Caco-2 (cell line): ENCODE data around the gene ARHGAP9. TPM values are rescaled to one million over a fixed set of nuclear protein-coding genes. Genes with fewer than 3 reads are reported as not detected.

Experiments used
- BruUV-seq: library from RNA; stranded (reverse); fragments of 400-500 nt; replicated peaks from 2 replicates; lab custom pipeline; 2021; lab: Mats Ljungman, UMichigan
- CTCF ChIA-PET: fragments of 300-600 bp; sonication (Branson Sonifier 250); formaldehyde crosslinking; loops from one replicate; lab custom pipeline; 2022; ENCODE audit warnings: antibody characterized with exemption; lab: Charles Lee
- POLR2A ChIA-PET: fragments of 300-600 bp; sonication (Branson Sonifier 250); formaldehyde crosslinking; loops from one replicate; lab custom pipeline; 2022; ENCODE audit warnings: antibody characterized with exemption; lab: Charles Lee
- DNase-seq, 2 experiments: peaks; one replicate each; pipeline versions ENCODE4 v3.0.0 to v3.0.0-alpha.2; 2020 to 2022
- H3K27me3 ChIP-seq: replicated peaks from 2 replicates; pipeline ENCODE4 v1.6.0; 2011; ENCODE audit warnings: low read length; ENCODE audit not compliant: control insufficient read depth, insufficient read depth
- H3K36me3 ChIP-seq: 2 replicates; pipeline ENCODE4 v1.5.1; 2011; ENCODE audit warnings: low read length; ENCODE audit not compliant: control insufficient read depth, insufficient read depth
- H3K4me1 ChIP-seq: fragments of 250-450 bp; sonication (Bioruptor Pico); 2 replicates; pipeline ENCODE4 v1.5.1; 2020; ENCODE audit warnings: mild to moderate bottlenecking
- H3K4me3 ChIP-seq: 2 replicates; pipeline ENCODE4 v1.5.1; 2011; ENCODE audit warnings: low read depth, mild to moderate bottlenecking, control low read depth, low read length
- H3K9me3 ChIP-seq: fragments of 250-450 bp; sonication (Bioruptor Pico); 2 replicates; pipeline ENCODE4 v1.5.1; 2020; ENCODE audit warnings: mild to moderate bottlenecking, moderate library complexity
- H3K27ac Mint-ChIP-seq: one replicate; pipeline ENCODE4 v1.8.0; 2022; ENCODE audit warnings: mixed read lengths; ENCODE audit not compliant: unreplicated experiment
- H3K27me3 Mint-ChIP-seq: one replicate; pipeline ENCODE4 v1.8.0; 2022; ENCODE audit warnings: mixed read lengths; ENCODE audit not compliant: insufficient read depth, unreplicated experiment
- H3K36me3 Mint-ChIP-seq: one replicate; pipeline ENCODE4 v1.8.0; 2022; ENCODE audit warnings: mild to moderate bottlenecking, mixed read lengths; ENCODE audit not compliant: insufficient read depth, unreplicated experiment
- H3K4me1 Mint-ChIP-seq: one replicate; pipeline ENCODE4 v1.8.0; 2022; ENCODE audit warnings: low read depth, mixed read lengths; ENCODE audit not compliant: unreplicated experiment
- H3K4me3 Mint-ChIP-seq: one replicate; pipeline ENCODE4 v1.8.0; 2022; ENCODE audit warnings: mild to moderate bottlenecking, moderate library complexity, mixed read lengths; ENCODE audit not compliant: unreplicated experiment
- H3K9me3 Mint-ChIP-seq: one replicate; pipeline ENCODE4 v1.8.0; 2022; ENCODE audit warnings: mixed read lengths; ENCODE audit not compliant: unreplicated experiment
- intact Hi-C: fragments of 100-400 bp; cut with micrococcal nuclease; formaldehyde crosslinking; loops from one replicate; pipeline ENCODE4 v1.10.0; 2022; ENCODE audit not compliant: unreplicated experiment
- total RNA-seq: library from RNA; stranded (reverse); gene quantifications from 2 replicates; pipeline ENCODE4 v1.2.3, GENCODE V29; 2022
- TF ChIP-seq, protein P1 (sequence below), 2 experiments: fragments of 200-600 bp in 1 of 2; IDR thresholded peaks; 1 replicate in 1 of 2; 2 replicates in 1 of 2; pipeline versions ENCODE4 v1.5.1 to v1.8.0; 2011 to 2022; ENCODE audit warnings: antibody characterized with exemption in 1 of 2, control low read depth in 1 of 2, inconsistent platforms in 1 of 2, low read depth in 1 of 2, low read length in 1 of 2, mild to moderate bottlenecking in 1 of 2, moderate library complexity in 1 of 2; ENCODE audit not compliant: insufficient read depth in 1 of 2, severe bottlenecking in 1 of 2, unreplicated experiment in 1 of 2

The ARHGAP9 gene
- total RNA-seq, 1 experiment from 2014 or later = 0.75 TPM

- peaks cover 29% of the 10 kb centered on the region for H3K4me1 Mint-ChIP-seq
- ChIA-PET POLR2A (interaction anchor here (0.6 to 1.1 kb wide), 3 partner anchors 9 to 214 kb away, joined by 4 to 5 read pairs (median 5); no protein-coding TSS in a partner anchor), CTCF (interaction anchor here (0.7 to 4.5 kb wide), 9 partner anchors 16 to 324 kb away, joined by 3 to 138 read pairs (median 4); partner anchors contain the start of gene STAC3)
- Histone ChIP-seq H3K4me3 (no peak within 1 kb of the TSS), H3K27me3 (no peaks in the 10 kb centered on the region), H3K36me3 (no peaks in the 10 kb centered on the region), H3K9me3 (no peaks in the 10 kb centered on the region), H3K4me1 (peaks cover 35% of the 10 kb centered on the region)
- intact Hi-C loops = loop anchor here (5.0 kb wide), 1 partner anchor 283 kb away; the partner anchor contains the start of gene AGAP2
- H3K36me3 Mint-ChIP-seq = peaks cover 7% of the 10 kb centered on the region
- peak; percentile 84 to 85 for DNase-seq
- no peaks in the 10 kb centered on the region for H3K27me3 Mint-ChIP-seq
- BruUV-seq = no TSS peak
- H3K27ac Mint-ChIP-seq = peak within 1 kb of the TSS; percentile 83
- peak within 1 kb of the TSS; percentile 61 for H3K4me3 Mint-ChIP-seq
- H3K9me3 Mint-ChIP-seq = no peaks in the 10 kb centered on the region
- TF ChIP-seq, protein P1, sequence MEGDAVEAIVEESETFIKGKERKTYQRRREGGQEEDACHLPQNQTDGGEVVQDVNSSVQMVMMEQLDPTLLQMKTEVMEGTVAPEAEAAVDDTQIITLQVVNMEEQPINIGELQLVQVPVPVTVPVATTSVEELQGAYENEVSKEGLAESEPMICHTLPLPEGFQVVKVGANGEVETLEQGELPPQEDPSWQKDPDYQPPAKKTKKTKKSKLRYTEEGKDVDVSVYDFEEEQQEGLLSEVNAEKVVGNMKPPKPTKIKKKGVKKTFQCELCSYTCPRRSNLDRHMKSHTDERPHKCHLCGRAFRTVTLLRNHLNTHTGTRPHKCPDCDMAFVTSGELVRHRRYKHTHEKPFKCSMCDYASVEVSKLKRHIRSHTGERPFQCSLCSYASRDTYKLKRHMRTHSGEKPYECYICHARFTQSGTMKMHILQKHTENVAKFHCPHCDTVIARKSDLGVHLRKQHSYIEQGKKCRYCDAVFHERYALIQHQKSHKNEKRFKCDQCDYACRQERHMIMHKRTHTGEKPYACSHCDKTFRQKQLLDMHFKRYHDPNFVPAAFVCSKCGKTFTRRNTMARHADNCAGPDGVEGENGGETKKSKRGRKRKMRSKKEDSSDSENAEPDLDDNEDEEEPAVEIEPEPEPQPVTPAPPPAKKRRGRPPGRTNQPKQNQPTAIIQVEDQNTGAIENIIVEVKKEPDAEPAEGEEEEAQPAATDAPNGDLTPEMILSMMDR (IDR thresholded peaks at IDR 0.05; ENCODE audit: insufficient read depth in 1 of 2, low read depth in 1 of 2, low read length in 1 of 2, severe bottlenecking in 1 of 2, unreplicated experiment in 1 of 2) = no peak
Observed at GRCh38 chr12:57454566-57455373, 24.9 kb downstream of the ARHGAP9 start, which contains the start of gene INHBE. TSS of gene INHBE (plus strand) at chr12:57455307. CDS start at chr12:57455537, 230 bp downstream.

DNA sequence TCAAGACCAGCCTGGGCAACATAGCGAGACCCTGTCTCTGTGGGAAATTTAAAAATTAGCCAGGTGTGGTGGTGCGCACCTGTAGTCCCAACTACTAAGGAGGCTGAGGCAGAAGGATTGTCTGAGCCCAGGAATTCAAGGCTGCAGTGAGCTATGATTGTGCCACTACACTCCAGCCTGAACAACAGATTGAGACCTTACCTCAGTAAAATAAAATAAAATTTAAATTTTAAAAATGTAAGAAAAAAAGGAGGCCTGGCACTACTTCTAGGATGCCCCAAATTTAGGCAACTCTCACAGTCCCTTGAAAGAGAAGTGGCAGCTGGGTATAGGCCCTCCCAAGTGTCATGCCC lies 25.5 kb downstream of the ARHGAP9 start:
- H3K4me3 ChIP-seq = no peak overlapping the region
- Mint-ChIP-seq H3K9me3 (no peaks in the 10 kb centered on the region), H3K27me3 (no peaks in the 10 kb centered on the region), H3K4me3 (no peak overlapping the region), H3K36me3 (peaks cover 7% of the 10 kb centered on the region), H3K27ac (peak overlapping the region; percentile 83), H3K4me1 (peaks cover 29% of the 10 kb centered on the region)
- TF ChIP-seq, protein P1 (IDR thresholded peaks at IDR 0.05; ENCODE audit: insufficient read depth in 1 of 2, low read depth in 1 of 2, low read length in 1 of 2, severe bottlenecking in 1 of 2, unreplicated experiment in 1 of 2) = no peak
- TSS peak; percentile 23 for BruUV-seq
- intact Hi-C loops = no loop called here
- peaks cover 35% of the 10 kb centered on the region for H3K4me1 ChIP-seq
- POLR2A ChIA-PET = no interaction called here
- DNase-seq = no peak
- CTCF ChIA-PET = interaction anchor here (1.2 to 4.5 kb wide), 5 partner anchors 21 to 211 kb away, joined by 4 to 138 read pairs (median 8); no protein-coding TSS in a partner anchor
- no peaks in the 10 kb centered on the region for H3K36me3 ChIP-seq
- no peaks in the 10 kb centered on the region for H3K27me3 ChIP-seq
- no peaks in the 10 kb centered on the region for H3K9me3 ChIP-seq

- Histone ChIP-seq H3K36me3 (no peaks in the 10 kb centered on the region), H3K4me3 (no peak overlapping the region), H3K27me3 (no peaks in the 10 kb centered on the region), H3K9me3 (no peaks in the 10 kb centered on the region), H3K4me1 (peaks cover 35% of the 10 kb centered on the region)
- DNase-seq = peak; percentile 82 to 87
- no peaks in the 10 kb centered on the region for H3K27me3 Mint-ChIP-seq
- no TSS peak for BruUV-seq
- TF ChIP-seq, protein P1 (IDR thresholded peaks at IDR 0.05; ENCODE audit: insufficient read depth in 1 of 2, low read depth in 1 of 2, low read length in 1 of 2, severe bottlenecking in 1 of 2, unreplicated experiment in 1 of 2) = peak; percentile 80 to 92
- H3K36me3 Mint-ChIP-seq = peaks cover 7% of the 10 kb centered on the region
- H3K4me1 Mint-ChIP-seq = peaks cover 22% of the 10 kb centered on the region
- ChIA-PET CTCF (interaction anchor here (0.5 to 4.5 kb wide), 25 partner anchors 9 to 1624 kb away, joined by 3 to 138 read pairs (median 4); partner anchors contain the start of genes DNAJC14 and INHBC), POLR2A (interaction anchor here (1.2 to 1.3 kb wide), 2 partner anchors 23 to 84 kb away, joined by 3 to 4 read pairs; no protein-coding TSS in a partner anchor)
- intact Hi-C loops = loop anchor here (1.0 kb wide), 4 partner anchors 22 to 190 kb away; partner anchors contain the start of gene R3HDM2
- H3K27ac Mint-ChIP-seq = peak overlapping the region; percentile 30
- no peaks in the 10 kb centered on the region for H3K9me3 Mint-ChIP-seq
- no peak overlapping the region for H3K4me3 Mint-ChIP-seq
Observed at GRCh38 chr12:57452937-57453509, 26.6 kb downstream of the ARHGAP9 start.
